Measurements from ENCODE around the gene SPSB2. TPM values are rescaled to one million over a fixed set of nuclear protein-coding genes. Genes with fewer than 3 reads are reported as not detected.

The SPSB2 gene
- total and polyA plus RNA-seq, 9 of the 15 experiments (the other 6 are each of a cell fraction or from before 2014, with no cell fraction given) = 0.10 to 10.6 (median 1.9) TPM

DNA sequence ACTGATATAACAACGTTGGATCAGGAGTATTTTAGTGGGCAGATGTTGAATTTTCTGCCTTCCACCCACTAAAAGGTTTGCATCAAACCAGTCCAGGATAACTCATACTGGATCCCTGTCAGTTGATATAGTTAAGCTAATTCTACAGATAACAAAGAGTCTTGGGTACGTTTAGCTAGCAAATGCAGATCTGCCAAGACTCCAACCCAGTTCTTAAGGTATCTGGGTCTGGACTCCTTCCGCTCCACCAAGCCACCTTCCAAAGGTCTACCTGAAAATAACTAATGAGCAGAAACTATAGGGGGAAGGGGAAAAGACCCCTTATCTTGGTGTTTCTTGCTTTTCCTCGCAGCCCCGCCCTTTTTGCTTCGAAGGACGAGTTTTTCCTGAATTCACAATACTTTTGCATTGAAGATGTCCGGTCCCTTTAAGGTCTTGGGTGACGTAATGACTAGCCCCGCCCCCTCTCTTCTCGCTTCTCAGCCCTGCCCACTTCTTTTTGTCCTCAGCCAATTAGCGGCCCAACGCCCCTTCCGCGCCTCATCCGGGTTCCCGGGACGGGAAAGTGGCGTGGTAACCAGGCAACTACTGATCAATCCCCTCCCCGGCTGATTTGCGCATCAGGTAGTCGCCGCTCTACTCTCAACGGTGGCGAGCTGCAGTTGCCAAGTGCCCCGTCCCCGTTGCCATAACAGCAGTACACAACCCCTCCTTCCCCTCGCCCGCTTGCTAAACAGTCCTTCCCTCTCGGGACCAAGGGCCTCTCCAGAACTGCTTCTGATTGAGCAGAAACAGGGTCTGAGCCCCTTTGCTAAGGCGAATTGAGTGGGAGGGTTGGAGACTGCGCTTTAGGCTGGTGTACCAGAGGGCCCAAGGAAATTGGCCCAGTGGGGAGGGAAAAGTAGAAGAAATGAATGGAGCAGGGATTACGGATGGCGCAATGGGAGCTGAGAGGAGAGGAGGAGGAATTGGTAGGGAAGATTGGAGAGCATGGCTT lies 31.5 kb upstream of the SPSB2 start, which contains the start of gene LRRC23 (continued):
- TF ChIP-seq, protein P1, sequence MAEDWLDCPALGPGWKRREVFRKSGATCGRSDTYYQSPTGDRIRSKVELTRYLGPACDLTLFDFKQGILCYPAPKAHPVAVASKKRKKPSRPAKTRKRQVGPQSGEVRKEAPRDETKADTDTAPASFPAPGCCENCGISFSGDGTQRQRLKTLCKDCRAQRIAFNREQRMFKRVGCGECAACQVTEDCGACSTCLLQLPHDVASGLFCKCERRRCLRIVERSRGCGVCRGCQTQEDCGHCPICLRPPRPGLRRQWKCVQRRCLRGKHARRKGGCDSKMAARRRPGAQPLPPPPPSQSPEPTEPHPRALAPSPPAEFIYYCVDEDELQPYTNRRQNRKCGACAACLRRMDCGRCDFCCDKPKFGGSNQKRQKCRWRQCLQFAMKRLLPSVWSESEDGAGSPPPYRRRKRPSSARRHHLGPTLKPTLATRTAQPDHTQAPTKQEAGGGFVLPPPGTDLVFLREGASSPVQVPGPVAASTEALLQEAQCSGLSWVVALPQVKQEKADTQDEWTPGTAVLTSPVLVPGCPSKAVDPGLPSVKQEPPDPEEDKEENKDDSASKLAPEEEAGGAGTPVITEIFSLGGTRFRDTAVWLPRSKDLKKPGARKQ (CRISPR knock-in tag; IDR thresholded peaks at IDR 0.05) = no peak
- TF ChIP-seq ZNF431 (CRISPR knock-in tag; IDR thresholded peaks at IDR 0.05) (no peak), ZNF146 (CRISPR knock-in tag; IDR thresholded peaks at IDR 0.05; ENCODE audit: unreplicated experiment) (no peak), SRF (CRISPR knock-in tag; IDR thresholded peaks at IDR 0.05) (no peak), RBM34 (IDR thresholded peaks at IDR 0.05; ENCODE audit: borderline replicate concordance, insufficient read depth, low read length) (no peak), NBN (IDR thresholded peaks at IDR 0.05; ENCODE audit: low read depth) (no peak), ZNF354B (CRISPR knock-in tag; IDR thresholded peaks at IDR 0.05) (no peak), ZBTB7A (IDR thresholded peaks at IDR 0.05; ENCODE audit: borderline replicate concordance, control insufficient read depth, low read depth, low read length) (no peak), ASH1L (IDR thresholded peaks at IDR 0.05; ENCODE audit: borderline replicate concordance, low read depth, partially characterized antibody) (no peak), CBX3 (IDR thresholded peaks at IDR 0.05; ENCODE audit: borderline replicate concordance in 1 of 2, low read length in 2 of 2) (no peak), CBFB (CRISPR knock-in tag; IDR thresholded peaks at IDR 0.05) (no peak), ATF1 (CRISPR knock-in tag; IDR thresholded peaks at IDR 0.05) (no peak), ATF1 (tag; IDR thresholded peaks at IDR 0.05) (peak; percentile 82), CREM (IDR thresholded peaks at IDR 0.05; ENCODE audit: low read depth) (peak; percentile 85), IFI16 (CRISPR knock-in tag; IDR thresholded peaks at IDR 0.05) (no peak), NR2F6 (CRISPR knock-in tag; IDR thresholded peaks at IDR 0.05) (no peak), ETS2 (tag; IDR thresholded peaks at IDR 0.05; ENCODE audit: borderline replicate concordance, poor library complexity, severe bottlenecking) (no peak), ZNF584 (CRISPR knock-in tag; IDR thresholded peaks at IDR 0.05; ENCODE audit: low read depth) (no peak), RBM25 (IDR thresholded peaks at IDR 0.05; ENCODE audit: low read depth, low read length, severe bottlenecking) (no peak)
- TF ChIP-seq, protein P2, sequence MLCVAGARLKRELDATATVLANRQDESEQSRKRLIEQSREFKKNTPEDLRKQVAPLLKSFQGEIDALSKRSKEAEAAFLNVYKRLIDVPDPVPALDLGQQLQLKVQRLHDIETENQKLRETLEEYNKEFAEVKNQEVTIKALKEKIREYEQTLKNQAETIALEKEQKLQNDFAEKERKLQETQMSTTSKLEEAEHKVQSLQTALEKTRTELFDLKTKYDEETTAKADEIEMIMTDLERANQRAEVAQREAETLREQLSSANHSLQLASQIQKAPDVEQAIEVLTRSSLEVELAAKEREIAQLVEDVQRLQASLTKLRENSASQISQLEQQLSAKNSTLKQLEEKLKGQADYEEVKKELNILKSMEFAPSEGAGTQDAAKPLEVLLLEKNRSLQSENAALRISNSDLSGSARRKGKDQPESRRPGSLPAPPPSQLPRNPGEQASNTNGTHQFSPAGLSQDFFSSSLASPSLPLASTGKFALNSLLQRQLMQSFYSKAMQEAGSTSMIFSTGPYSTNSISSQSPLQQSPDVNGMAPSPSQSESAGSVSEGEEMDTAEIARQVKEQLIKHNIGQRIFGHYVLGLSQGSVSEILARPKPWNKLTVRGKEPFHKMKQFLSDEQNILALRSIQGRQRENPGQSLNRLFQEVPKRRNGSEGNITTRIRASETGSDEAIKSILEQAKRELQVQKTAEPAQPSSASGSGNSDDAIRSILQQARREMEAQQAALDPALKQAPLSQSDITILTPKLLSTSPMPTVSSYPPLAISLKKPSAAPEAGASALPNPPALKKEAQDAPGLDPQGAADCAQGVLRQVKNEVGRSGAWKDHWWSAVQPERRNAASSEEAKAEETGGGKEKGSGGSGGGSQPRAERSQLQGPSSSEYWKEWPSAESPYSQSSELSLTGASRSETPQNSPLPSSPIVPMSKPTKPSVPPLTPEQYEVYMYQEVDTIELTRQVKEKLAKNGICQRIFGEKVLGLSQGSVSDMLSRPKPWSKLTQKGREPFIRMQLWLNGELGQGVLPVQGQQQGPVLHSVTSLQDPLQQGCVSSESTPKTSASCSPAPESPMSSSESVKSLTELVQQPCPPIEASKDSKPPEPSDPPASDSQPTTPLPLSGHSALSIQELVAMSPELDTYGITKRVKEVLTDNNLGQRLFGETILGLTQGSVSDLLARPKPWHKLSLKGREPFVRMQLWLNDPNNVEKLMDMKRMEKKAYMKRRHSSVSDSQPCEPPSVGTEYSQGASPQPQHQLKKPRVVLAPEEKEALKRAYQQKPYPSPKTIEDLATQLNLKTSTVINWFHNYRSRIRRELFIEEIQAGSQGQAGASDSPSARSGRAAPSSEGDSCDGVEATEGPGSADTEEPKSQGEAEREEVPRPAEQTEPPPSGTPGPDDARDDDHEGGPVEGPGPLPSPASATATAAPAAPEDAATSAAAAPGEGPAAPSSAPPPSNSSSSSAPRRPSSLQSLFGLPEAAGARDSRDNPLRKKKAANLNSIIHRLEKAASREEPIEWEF (CRISPR knock-in tag; IDR thresholded peaks at IDR 0.05) = no peak

Data from K562 (cell line).